ENCODE results near the gene PC. TPM values are rescaled to one million over a fixed set of nuclear protein-coding genes. Genes with fewer than 3 reads are reported as not detected.

The PC gene
- total and polyA plus RNA-seq, 9 of the 15 experiments (the other 6 are each of a cell fraction or from before 2014, with no cell fraction given) = 0.94 to 38.0 (median 8.7) TPM

GRCh38 chr11:66856496-66857233 is 101.5 kb downstream of the PC start, which contains the start of gene LRFN4 (continued):
- no peak for TF ChIP-seq PHF21A (IDR thresholded peaks at IDR 0.05; ENCODE audit: borderline replicate concordance, low read depth)
- no peak for TF ChIP-seq SREBF2 (CRISPR knock-in tag; IDR thresholded peaks at IDR 0.05)
- no peak for TF ChIP-seq PML (IDR thresholded peaks at IDR 0.05; ENCODE audit: low read length)
- TF ChIP-seq HEY1 (CRISPR knock-in tag; IDR thresholded peaks at IDR 0.05; ENCODE audit: borderline replicate concordance) = no peak
- TF ChIP-seq RBFOX2 (IDR thresholded peaks at IDR 0.05; ENCODE audit: low read depth, low read length) = peak; percentile 16
- TF ChIP-seq KLF1 (tag; IDR thresholded peaks at IDR 0.05) = 0 out of 2 replicates have a peak, but pooled peaks have one; percentile 46
- TF ChIP-seq ARID4B (CRISPR knock-in tag; IDR thresholded peaks at IDR 0.05) = peak; percentile 60; the same call in 1 of the 2 replicates
- no peak; the same call in 1 of the 2 replicates for TF ChIP-seq ZBTB2 (IDR thresholded peaks at IDR 0.05)
- TF ChIP-seq, protein P1, sequence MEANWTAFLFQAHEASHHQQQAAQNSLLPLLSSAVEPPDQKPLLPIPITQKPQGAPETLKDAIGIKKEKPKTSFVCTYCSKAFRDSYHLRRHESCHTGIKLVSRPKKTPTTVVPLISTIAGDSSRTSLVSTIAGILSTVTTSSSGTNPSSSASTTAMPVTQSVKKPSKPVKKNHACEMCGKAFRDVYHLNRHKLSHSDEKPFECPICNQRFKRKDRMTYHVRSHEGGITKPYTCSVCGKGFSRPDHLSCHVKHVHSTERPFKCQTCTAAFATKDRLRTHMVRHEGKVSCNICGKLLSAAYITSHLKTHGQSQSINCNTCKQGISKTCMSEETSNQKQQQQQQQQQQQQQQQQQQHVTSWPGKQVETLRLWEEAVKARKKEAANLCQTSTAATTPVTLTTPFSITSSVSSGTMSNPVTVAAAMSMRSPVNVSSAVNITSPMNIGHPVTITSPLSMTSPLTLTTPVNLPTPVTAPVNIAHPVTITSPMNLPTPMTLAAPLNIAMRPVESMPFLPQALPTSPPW (CRISPR knock-in tag; IDR thresholded peaks at IDR 0.05) = peak; percentile 86
- 0 out of 2 replicates have a peak, but pooled peaks have one; percentile 31 for TF ChIP-seq SAFB (IDR thresholded peaks at IDR 0.05; ENCODE audit: borderline replicate concordance, low read depth, low read length)
- TF ChIP-seq BHLHE40 (IDR thresholded peaks at IDR 0.05; ENCODE audit: low read length) = peak; percentile 55
- 0 out of 2 replicates have a peak, but pooled peaks have one; percentile 6 for TF ChIP-seq ETV5 (CRISPR knock-in tag; IDR thresholded peaks at IDR 0.05; ENCODE audit: low read depth)
- TF ChIP-seq KDM4B (IDR thresholded peaks at IDR 0.05; ENCODE audit: borderline replicate concordance in 2 of 2, low read depth in 1 of 2) = 0 out of 4 replicates have a peak, but pooled peaks of 1 of the 2 experiments have one; percentile 28
- TF ChIP-seq MAZ (CRISPR knock-in tag; conservative IDR thresholded peaks at IDR 0.05 in 1 of 2, IDR thresholded peaks at IDR 0.05 in 1 of 2) = no peak
- TF ChIP-seq SIN3A (IDR thresholded peaks at IDR 0.05; ENCODE audit: borderline replicate concordance in 2 of 2, control insufficient read depth in 1 of 2, low read depth in 2 of 2, low read length in 2 of 2) = peak in 1 of 2 experiments; percentile 49; a peak in 1 of 4 replicates
- 0 out of 2 replicates have a peak, but pooled peaks have one; percentile 2 for TF ChIP-seq KAT7 (CRISPR knock-in tag; IDR thresholded peaks at IDR 0.05; ENCODE audit: borderline replicate concordance)
- no peak for TF ChIP-seq PPARD (CRISPR knock-in tag; IDR thresholded peaks at IDR 0.05)
- TF ChIP-seq MYC (IDR thresholded peaks at IDR 0.05; ENCODE audit: low read depth, low read length) = no peak; the same call in 1 of the 2 replicates
- TF ChIP-seq MYC (CRISPR knock-in tag; IDR thresholded peaks at IDR 0.05; ENCODE audit: borderline replicate concordance, low read depth) = no peak
